ENCODE results near the gene CNOT4.
"Not testable (repeated sequence)": the region's sequence is repeated elsewhere in the genome, so short reads cannot be mapped to it uniquely, and the experiment has no call there.

Gene CNOT4

GRCh38 chr7:135365721-135366120, 144.2 kb downstream of the CNOT4 start:
- no peak for DNase-seq (ENCODE audit: low read depth in 2 of 2)

DNA sequence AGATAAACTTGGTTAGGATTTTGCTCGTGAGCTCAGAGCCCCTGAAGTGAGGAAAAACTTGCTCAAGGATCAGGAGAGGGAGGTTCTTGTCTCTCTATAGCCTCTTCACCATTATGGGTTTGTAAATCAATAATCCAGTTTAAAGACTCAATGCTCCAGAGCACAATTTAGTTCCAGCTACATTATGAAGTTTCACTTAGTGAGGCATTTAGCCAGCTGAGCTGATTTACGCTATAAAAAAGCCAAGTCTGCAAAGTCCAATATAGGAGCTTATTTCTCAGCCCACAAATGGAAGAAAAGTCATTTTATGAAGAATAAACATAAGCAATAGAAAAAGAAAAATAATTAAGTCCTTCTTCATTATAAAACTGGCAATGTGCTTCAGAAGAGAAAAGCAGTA, 145.7 kb downstream of the CNOT4 start:
- DNase-seq (ENCODE audit: low read depth in 2 of 2), result no peak

DNA sequence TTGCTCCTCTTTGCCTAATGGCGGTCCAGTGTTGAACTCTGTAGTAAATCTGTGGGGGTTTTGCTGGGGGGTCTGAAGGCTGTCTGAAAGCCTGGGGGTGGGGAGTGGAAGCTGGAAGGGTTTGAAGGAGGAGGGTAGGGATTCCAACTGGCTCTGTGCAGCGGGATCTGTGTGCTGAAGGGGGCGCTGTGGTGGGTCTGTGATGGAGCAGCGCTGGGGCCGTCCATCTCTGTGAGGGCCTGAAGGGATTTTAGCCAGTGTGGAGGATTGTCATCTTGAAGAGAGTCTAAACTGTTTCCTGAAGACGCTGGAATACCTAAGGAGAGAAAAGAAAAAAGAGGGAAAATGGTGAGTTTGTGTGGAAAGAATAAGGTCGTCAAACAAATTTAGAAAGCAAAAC, 147.0 kb downstream of the CNOT4 start:
- no peak for DNase-seq (ENCODE audit: low read depth in 2 of 2)

DNA sequence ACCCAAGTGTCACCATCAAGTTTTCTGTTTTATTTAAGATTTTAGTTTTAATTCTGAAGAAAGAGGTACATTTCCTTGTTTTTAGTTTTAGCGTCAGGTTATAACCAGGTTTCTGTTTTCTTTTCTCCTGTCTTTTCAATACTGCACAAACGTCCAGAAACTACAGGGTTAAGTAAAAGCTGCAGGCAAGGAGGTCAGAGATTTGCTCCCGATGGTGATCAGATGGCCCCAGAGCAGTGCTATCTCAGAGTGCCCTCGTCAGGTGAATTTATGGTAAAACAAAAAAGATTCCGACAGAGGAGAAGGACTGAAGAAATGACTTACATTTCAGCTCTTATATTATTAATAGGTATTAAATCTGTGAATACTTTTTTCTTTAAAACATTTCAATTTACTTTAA, 148.1 kb downstream of the CNOT4 start:
- DNase-seq (ENCODE audit: low read depth in 2 of 2), result no peak

- DNase-seq (ENCODE audit: low read depth in 2 of 2), result no peak
These were observed 150.3 kb downstream of the CNOT4 start for GRCh38 chr7:135359615-135360014.

DNA sequence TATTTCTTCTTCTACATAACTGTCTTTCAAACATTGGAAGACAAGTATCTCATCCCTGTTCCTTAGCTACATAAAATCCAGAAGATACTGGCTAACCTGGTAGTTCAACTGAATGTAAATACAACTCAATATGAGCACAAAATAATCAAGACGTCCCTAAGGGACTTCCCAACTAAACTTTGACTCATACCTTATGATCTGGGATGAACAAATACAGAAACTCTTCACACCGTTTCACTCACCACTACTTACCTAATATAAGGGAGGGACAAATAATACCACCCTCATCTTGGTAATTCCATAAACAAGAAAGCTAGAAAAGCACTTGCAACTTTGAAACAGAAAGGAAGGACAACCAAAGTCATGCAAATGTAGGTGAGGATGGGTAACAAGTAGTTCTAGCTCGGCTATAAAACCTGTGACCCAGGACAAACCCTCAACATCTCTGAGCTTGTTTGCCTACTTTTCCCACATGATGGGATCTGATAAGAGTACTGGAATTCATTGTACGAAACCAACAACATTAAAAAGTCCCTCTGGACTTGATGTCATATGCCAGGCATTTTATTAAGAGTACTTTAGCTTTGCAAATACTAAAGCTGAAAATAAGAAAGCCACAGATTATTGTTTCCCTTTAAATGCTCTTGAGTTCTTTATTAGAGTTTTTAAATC, 154.4 kb downstream of the CNOT4 start:
- DNase-seq (ENCODE audit: low read depth in 2 of 2), result no peak

- DNase-seq (ENCODE audit: low read depth in 2 of 2), result no peak
These were observed 156.1 kb downstream of the CNOT4 start for GRCh38 chr7:135353832-135354231.

DNA sequence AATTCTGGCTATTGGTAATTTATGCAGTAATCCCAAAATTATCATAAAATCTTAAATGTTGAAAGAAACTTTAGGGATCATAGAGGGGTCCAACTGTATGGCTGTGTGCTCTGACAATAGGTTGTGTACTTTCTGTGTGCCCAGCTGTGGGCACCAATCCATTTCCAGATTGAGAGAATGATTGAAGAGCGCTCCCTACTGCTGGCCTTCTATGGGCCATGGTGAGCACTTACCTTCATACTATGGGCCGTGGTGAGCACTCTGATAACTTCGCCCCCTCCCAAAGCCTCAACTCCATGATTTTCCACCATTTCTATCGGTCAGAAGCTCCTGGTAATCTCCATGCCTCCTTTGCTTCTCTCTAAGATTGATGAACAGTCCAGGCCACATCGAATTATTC, 157.6 kb downstream of the CNOT4 start:
- no peak for DNase-seq (ENCODE audit: low read depth in 2 of 2)

GRCh38 chr7:135351070-135351469, 158.8 kb downstream of the CNOT4 start:
- DNase-seq (ENCODE audit: low read depth in 2 of 2), result not testable (repeated sequence)

- DNase-seq (ENCODE audit: low read depth in 2 of 2), result no peak
These were observed 160.2 kb downstream of the CNOT4 start for GRCh38 chr7:135349746-135350145.

- DNase-seq (ENCODE audit: low read depth in 2 of 2), result no peak
These were observed 161.4 kb downstream of the CNOT4 start for GRCh38 chr7:135348493-135348892.

GRCh38 chr7:135343361-135343760, 166.5 kb downstream of the CNOT4 start:
- no peak for DNase-seq (ENCODE audit: low read depth in 2 of 2)

DNA sequence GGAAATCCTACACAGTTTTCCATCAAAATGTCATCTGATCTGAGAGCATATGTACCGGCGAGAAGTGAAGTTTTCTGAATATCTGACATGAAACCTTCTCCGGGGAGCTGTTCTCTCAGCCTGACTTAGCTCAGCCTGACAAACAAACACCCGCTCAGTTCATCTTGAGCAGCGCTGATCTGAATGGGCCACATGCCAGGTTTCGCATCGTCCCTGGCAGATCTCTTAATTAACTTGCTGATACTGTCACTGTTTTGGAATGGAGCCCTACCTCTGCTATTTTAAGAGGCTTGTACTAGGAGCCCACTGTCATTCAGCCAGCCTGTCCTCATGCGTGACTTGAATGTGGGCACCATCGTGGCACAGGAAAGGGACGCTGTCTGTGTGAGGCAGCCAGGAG, 167.0 kb downstream of the CNOT4 start:
- no peak for DNase-seq (ENCODE audit: low read depth in 2 of 2)

DNA sequence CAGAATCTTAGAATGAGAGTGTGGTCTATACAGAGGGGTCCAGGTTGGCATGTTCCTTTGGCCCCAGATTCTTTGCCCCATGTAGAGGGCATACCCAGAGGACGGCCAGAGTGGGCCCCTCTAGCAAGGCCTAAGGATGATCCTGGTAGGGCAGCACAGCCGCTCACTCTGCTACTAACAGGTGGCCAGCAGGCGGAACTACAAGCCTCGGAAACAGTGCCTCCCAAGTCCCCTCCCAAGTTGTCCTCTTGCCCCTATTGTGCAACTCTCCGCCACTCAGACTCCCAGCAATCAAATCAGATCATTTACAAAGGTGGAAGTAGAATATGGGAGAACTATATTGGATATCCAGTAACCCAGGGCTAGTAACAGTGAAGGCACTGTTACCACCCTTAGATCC, 168.9 kb downstream of the CNOT4 start:
- no peak for DNase-seq (ENCODE audit: low read depth in 2 of 2)

- no peak for DNase-seq (ENCODE audit: low read depth in 2 of 2)
These were observed 171.8 kb downstream of the CNOT4 start for GRCh38 chr7:135337977-135338550.

DNA sequence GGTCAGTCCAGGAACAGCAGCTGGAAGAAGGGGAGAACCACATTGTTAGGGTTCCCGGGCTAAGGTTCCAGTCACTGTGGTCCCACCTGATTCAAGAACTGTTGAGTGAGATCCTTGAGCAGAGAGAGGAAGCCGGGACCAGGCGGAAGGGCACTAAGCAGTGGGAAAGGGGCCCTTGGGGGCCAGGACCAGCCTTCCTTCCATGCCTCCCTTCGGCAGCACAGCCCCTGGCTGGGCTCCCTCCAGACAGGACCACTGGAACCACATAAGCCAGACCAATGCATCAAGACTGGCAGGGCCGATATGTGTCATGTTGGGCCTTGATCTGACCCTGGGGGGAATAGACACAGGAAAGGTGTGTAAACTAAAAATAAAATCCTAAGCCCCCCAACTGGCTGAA, 172.4 kb downstream of the CNOT4 start:
- no peak for DNase-seq (ENCODE audit: low read depth in 2 of 2)

GRCh38 chr7:135335628-135336139, 174.2 kb downstream of the CNOT4 start:
- DNase-seq (ENCODE audit: low read depth in 2 of 2), result no peak

DNA sequence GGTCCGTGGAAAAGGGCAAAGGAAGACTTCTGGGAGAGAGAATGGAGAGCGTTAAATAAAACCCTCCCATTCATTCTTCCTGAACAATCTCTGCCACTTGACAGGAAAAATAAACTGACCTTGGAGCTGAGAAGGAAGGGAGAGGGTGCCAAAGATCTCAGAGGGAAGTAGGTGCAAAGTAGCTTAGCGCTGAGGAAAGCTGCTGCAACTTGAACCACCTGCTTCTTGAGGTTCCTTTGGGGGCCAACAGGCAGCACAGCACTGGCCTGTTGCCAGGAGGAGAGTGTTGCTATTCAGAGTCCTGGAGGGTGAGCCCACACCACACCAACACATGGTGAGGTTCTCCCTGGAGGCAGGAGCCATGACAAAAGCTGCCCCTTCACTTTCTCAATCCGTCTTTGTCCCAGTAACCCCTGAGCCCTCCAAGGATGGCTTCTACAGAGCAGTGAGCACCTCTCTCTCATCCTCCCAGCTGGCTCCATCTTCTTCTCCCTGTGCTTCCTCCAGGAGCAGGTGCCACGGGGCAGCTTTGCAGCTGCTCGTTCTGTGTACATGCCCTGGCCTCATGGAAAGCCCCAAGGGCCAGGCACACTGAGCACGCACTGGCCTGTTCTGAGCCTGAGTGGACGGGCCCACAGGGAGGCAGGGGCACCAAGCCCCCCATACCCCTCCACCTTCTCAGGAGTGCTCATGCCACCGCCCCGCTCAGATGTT, 174.9 kb downstream of the CNOT4 start:
- DNase-seq (ENCODE audit: low read depth in 2 of 2), result no peak

- DNase-seq (ENCODE audit: low read depth in 2 of 2), result no peak
These were observed 176.0 kb downstream of the CNOT4 start for GRCh38 chr7:135333946-135334345.

GRCh38 chr7:135333200-135333599, 176.7 kb downstream of the CNOT4 start:
- DNase-seq (ENCODE audit: low read depth in 2 of 2), result no peak

- DNase-seq (ENCODE audit: low read depth in 2 of 2), result no peak
These were observed 179.8 kb downstream of the CNOT4 start for GRCh38 chr7:135330088-135330487.

DNA sequence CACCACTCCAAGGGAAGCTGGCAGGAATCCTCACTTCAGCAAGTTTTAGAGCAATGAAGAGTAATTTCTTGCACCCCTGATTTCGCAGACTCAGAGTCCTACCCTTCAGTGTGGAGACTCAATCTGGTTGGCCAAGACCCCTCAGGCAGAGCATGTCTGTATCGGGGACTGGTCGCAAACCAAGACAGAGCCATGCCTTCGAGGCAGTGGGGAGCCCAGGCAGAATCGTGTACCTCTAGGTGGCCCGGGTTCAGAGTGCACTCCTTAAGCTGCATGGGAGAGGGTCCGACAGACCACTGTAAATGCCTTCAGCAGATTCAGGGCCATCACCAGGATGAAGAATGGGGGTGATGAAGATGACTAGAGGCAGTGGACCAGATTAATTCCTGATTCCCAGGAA, 181.4 kb downstream of the CNOT4 start:
- no peak for DNase-seq (ENCODE audit: low read depth in 2 of 2)

GRCh38 chr7:135328053-135328452, 181.8 kb downstream of the CNOT4 start:
- DNase-seq (ENCODE audit: low read depth in 2 of 2), result no peak
